Kidney capillary endothelial cell (primary cell): Measurements from ENCODE around the gene VSTM4.

Experiments
- DNase-seq: peaks from one replicate; pipeline ENCODE4 v3.0.0-alpha.2; 2018; ENCODE audit warnings: low spot score

VSTM4 gene

GRCh38 chr10:49040601-49041000 lies 74.7 kb downstream of the VSTM4 start:
- no peak for DNase-seq

- DNase-seq, result peak; percentile 7
Measured at GRCh38 chr10:49039409-49039808, 75.9 kb downstream of the VSTM4 start.

- no peak for DNase-seq
Measured at GRCh38 chr10:49038711-49039110, 76.6 kb downstream of the VSTM4 start.

GRCh38 chr10:49037187-49037586 lies 78.1 kb downstream of the VSTM4 start:
- DNase-seq, result no peak

- DNase-seq, result no peak
Measured at GRCh38 chr10:49036638-49037037, 78.7 kb downstream of the VSTM4 start.

- no peak for DNase-seq
Measured at GRCh38 chr10:49035920-49036319, 79.4 kb downstream of the VSTM4 start.

- DNase-seq, result no peak
Measured at GRCh38 chr10:49034925-49035324, 80.4 kb downstream of the VSTM4 start.

- DNase-seq, result no peak
Measured at GRCh38 chr10:49033939-49034338, 81.4 kb downstream of the VSTM4 start.

- DNase-seq, result no peak
Measured at GRCh38 chr10:49029666-49030065, 85.7 kb downstream of the VSTM4 start.

- no peak for DNase-seq
Measured at GRCh38 chr10:49028639-49029038, 86.7 kb downstream of the VSTM4 start.

- no peak for DNase-seq
Measured at GRCh38 chr10:49025347-49025983, 89.9 kb downstream of the VSTM4 start.

- DNase-seq, result no peak
Measured at GRCh38 chr10:49024484-49024883, 90.8 kb downstream of the VSTM4 start.

GRCh38 chr10:49023752-49024151 lies 91.6 kb downstream of the VSTM4 start:
- DNase-seq, result no peak

GRCh38 chr10:49023071-49023470 lies 92.3 kb downstream of the VSTM4 start:
- no peak for DNase-seq

GRCh38 chr10:49021685-49022084 lies 93.6 kb downstream of the VSTM4 start:
- DNase-seq, result no peak

- no peak for DNase-seq
Measured at GRCh38 chr10:49015700-49016099, 99.6 kb downstream of the VSTM4 start.

GRCh38 chr10:49012603-49013002 lies 102.7 kb downstream of the VSTM4 start:
- no peak for DNase-seq

- DNase-seq, result no peak
Measured at GRCh38 chr10:49011756-49012155, 103.6 kb downstream of the VSTM4 start.

- no peak for DNase-seq
Measured at GRCh38 chr10:49010865-49011264, 104.5 kb downstream of the VSTM4 start.

- no peak for DNase-seq
Measured at GRCh38 chr10:49010295-49010694, 105.0 kb downstream of the VSTM4 start.

GRCh38 chr10:49009199-49009979 lies 105.9 kb downstream of the VSTM4 start:
- DNase-seq, result no peak

GRCh38 chr10:49008505-49009198 lies 106.7 kb downstream of the VSTM4 start:
- DNase-seq, result no peak

- DNase-seq, result no peak
Measured at GRCh38 chr10:49008091-49008490, 107.2 kb downstream of the VSTM4 start.
